GM18499 (cell line): ENCODE measurements around the gene STX11.
"Not testable (repeated sequence)": the region's sequence is repeated elsewhere in the genome, so short reads cannot be mapped to it uniquely, and the experiment has no call there.

Source experiments
- ATAC-seq: cut with Tn5 transposase; IDR thresholded peaks from one replicate; pipeline ENCODE4 v1.9.1; 2021; ENCODE audit warnings: moderate number of reproducible peaks; ENCODE audit not compliant: insufficient read depth, unreplicated experiment

STX11 gene

DNA sequence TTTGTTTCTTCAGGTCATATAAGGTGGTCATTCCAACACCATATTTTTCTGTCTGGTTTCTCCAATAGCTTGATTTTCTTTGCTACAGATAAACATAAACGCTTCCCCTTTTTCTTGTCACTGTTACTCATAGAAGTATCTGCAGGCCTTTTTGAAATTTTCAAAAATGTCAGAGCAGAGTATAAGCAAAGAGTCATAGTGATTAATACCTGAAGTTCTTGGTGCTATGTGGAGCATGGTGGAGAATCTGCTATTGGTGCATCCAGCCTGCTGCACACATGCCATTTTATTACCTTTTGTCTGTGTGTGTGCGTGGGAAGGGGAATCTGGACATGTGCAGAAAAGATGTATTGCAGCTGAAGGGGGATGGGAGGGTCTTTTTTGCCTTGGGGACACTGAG is 19.7 kb downstream of the STX11 start:
- no peak for ATAC-seq

DNA sequence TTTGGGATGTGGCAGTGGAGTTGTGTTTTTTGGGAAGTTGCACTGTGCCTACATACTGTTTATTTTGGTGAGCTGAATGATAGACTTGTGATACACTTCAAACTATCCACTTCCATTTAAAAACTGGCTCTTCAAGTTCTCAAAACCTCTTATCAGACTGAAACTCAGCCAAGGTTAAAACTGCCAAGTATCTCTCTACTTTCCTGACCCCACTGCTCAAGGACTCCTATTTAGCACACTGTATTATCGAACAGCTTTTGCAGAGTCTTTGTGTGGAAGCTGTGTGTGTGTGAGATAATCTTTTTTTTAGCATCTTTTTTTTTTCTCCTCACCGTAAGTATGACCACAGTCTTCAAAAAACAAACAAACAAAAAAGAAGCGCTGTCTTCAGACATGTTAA is 21.1 kb downstream of the STX11 start:
- ATAC-seq = no peak

DNA sequence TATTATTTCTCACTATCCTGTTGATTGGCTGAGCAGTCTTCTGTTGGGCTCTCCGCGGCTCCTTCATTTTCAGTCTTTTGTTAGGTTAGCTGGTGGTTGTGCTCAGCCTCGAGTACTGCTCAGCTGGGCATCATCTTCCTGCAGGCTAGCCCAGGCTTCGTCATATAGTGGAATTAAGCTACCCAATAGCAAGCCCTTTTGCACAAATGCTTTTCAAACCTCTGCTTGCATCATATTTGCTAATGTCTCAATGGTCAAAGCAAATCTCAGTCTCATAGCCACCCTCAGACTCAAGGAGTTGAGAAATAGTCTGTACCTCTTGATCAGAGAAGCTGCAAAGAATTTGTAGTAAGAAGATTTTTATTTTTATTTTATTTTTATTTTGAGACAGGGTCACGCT is 23.7 kb downstream of the STX11 start:
- no peak for ATAC-seq

DNA sequence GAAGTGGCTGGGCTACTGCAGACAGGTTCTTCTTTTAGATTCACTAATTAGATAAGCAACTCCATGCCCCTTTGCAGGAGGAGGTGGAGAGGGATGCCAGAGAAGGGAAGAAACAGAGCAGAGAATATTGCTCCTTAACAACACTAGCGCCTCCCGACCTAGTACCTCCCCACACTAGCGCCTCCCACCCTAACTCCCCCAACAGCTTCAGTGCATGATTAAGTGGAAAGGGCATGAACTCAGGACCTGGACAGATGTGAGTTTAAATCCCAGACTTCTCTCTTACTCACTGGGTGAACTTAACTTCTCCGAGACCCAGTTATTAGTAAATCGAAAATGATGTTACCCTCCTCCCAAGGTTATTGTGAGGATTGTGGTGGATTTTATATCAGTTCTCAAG is 25.7 kb downstream of the STX11 start:
- ATAC-seq = no peak

DNA sequence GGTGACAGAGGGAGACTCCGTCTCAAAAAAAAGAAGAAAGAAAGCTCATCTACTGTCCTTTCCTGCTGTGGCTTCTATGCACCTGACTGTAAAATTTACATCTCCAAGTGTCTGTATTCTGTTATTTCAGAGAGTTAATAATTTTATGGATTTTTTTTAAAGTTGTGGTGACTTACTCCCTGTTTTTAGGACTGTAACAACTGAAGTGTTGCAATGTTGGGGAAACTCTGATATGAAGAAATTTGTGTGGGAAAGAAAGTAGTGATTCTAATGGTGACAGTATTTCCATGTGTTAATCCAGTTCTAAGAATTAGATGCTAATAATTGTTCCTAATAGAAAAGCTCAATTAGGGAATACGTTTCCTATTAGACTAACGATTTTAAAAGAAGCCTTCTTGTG is 27.4 kb downstream of the STX11 start:
- no peak for ATAC-seq

DNA sequence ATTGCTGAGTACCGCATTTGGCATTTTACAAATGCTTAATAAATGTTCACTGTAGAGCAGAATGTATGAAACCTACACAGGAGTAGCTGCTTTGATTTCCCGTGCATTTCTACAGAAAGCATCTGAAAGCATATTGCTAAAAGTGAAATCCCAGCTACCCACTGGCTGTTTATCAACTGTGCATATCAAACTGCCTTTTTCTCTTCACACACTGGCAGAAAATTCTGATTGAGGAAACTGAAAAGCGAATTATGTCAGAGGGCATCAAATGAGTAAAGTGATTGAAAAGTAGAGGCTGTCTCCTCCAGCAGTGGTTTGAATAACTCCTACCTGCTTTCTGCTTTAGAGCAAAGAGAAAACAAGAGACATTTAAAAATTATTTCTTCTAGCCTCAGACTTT is 28.0 kb downstream of the STX11 start:
- no peak for ATAC-seq

DNA sequence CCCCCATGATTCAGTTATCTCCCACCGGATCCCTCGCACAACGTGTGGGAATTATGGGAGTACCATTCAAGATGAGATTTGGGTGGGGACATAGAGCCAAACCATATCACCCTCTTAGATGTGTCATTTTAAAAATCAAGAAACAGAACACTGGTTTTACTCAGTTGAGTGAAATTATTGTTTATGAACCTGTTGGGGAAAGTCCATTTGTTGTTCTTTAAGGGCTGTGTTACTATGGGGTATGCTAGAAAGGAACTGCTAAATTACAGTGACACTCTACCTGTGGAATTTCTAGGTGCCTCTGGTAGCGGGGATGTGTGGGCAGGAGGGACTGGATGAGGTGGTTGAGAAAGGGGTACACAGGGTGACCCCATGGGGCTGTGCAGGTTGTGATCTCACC is 28.9 kb downstream of the STX11 start:
- no peak for ATAC-seq

DNA sequence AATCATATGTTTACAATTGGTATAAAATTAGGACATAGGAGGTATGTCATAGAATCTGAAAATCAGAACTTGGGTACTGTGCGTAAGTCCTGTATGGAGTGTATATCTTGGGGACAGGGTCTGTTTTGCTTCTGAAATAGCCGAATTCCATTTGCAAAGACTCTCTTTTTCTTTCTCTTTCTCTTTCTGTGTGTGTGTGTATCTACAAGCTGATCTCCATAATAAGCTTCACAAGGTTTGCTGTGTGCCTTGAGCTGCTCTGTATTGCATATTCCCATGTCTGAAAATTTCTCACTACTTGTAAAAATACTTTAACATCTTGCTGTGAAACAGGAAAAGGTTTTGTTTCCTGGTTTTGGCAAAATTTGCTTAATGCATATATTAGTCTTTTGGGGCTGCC is 29.5 kb downstream of the STX11 start:
- ATAC-seq = no peak

DNA sequence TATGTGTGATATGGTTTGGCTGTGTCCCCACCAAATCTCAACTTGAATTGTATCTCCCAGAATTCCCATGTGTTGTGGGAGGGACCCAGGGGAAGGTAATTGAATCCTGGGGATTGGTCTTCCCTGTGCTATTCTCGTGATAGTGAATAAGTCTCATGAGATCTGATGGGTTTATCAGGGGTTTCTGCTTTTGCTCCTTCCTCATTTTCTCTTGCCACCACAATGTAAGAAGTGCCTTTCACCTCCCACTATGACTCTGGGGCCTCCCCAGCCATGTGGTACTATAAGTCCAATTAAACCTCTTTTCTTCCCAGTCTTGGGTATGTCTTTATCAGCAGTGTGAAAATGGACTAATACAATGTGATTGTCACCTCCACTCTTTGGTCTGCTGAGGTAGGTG is 30.0 kb downstream of the STX11 start:
- not testable (repeated sequence) for ATAC-seq

DNA sequence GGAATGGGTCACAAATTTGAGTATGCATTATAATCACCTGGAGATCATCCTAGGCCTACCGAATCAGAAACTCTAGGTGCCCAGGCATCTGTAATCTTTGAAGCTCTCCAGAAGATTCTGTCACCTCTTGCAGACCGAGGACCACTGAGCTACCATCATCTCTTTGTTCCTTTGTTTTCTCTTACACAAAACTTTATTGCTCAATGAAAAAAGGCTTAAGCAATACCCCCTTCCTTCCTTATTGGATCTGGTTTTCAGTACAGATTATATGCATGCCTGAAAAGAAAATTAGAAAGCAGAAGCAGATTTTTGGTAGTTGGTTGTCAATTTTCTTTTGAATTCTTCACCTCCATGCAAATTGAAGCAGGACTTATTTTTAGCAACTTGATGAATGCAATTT is 31.3 kb downstream of the STX11 start:
- ATAC-seq = no peak

DNA sequence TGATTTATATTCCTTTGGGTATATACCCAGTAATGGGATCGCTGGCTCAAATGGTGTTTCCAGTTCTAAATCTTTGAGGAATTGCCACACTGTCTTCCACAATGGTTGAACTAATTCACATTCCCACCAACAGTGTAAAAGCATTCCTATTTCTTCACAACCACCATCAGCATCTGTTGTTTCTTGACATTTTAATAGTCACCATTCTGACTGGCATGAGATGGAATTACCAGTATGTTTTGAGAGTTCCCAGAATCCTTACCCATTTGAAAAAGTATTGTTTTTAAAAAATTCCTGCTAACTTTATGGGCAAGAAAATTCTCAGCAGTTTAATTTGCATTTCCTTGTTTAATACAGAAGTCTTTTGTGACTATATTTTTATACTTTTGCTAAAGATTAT is 33.9 kb downstream of the STX11 start:
- not testable (repeated sequence) for ATAC-seq

DNA sequence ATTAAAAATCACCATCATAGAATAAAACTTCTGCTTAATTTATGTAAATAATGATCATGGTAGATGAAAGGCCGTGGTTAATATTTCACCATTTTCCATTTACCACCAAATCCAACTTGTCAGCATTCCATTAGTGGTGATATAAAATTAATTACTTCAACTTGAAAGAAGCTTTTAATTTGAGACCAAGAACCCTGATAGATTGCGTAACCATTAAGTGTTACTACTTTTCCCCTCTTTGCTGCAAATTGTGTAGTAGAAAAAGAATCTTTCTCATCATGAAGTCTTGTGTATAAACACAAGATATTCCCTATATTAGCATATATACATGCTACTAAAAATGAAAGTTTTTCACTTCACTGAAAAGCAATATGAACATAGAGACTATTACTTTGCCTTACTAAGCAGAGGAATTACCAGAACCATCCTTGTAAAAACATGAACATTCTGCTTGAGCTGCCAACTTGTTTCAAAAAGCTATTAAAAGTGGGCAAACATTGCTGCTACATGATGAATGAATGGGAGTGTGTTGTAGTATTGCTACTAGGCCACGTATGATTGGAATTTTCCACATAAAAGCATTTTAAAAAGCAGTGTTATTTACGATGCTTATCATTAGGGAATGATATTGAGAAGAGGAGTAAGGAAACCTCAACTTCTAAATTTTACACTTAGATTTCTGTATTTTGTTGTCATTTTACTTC is 35.0 kb downstream of the STX11 start:
- ATAC-seq = no peak

DNA sequence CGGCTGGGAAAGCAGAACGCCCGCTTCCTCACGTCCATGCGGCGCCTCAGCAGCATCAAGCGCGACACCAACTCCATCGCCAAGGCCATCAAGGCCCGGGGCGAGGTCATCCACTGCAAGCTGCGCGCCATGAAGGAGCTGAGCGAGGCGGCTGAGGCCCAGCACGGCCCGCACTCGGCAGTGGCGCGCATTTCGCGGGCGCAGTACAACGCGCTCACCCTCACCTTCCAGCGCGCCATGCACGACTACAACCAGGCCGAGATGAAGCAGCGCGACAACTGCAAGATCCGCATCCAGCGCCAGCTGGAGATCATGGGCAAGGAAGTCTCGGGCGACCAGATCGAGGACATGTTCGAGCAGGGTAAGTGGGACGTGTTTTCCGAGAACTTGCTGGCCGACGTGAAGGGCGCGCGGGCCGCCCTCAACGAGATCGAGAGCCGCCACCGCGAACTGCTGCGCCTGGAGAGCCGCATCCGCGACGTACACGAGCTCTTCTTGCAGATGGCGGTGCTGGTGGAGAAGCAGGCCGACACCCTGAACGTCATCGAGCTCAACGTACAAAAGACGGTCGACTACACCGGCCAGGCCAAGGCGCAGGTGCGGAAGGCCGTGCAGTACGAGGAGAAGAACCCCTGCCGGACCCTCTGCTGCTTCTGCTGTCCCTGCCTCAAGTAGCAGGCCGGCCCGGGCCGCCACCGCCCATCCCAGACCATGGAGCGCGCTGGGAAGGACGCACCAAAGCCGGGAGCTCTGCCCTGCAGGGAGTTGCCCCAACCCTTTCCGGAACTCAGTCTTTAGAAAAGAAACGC is 36.7 kb downstream of the STX11 start:
- ATAC-seq = no peak

DNA sequence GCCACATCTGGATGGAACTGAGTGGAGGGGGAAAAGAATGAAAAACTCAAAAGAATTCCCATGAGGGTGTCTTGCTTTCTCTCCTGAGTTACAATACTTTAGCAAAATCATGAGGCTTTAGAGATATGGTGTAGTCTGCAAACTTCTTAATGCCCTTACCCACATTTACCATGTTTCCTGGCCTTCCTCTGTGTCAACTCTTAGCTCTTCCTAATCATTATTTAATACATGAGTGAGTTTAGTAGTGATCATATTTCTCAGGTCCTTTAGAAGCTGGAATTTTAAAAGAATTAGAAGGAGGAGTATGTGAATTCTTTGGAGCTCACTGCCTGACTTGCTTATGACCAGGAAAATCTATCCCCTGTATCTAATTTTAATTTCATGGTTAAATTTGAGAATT is 39.0 kb downstream of the STX11 start:
- no peak for ATAC-seq

DNA sequence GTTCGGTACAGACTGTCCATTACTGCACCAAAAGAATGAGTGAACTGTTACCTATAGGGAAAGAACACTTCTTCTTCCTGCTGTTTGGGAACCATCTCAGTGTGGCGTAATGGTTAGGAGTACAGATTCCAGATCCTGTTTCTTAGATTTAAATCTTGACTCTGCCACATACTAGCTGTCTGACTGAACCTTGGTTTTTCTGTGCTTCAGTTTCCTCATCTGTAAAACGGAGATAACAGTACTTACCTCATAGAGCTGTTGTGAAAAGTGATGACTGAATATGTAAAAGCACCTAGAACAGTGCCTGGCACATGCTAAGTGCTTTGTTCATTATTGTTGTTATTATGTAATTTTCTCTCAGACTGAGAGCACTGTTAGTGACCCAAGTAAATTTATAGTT is 39.8 kb downstream of the STX11 start:
- ATAC-seq = no peak

DNA sequence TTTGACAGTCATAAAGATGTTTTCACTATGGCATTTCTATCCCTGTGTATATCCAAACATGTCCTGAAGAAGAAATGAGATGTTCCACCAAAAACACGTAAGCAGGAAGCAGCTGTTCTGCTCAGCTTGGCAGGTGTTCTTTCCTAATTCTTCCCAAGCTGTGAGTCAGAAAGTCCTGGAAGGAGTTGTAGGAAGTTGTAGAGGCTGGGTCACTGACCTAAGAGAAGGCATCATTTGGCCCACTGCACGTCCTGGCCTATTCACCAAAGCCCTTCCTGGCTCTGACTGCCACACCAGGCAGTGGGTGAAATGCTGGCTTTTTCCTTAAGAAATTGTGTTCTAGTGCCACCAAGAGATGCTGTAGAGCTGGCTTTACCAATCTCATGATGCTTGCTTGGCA is 40.3 kb downstream of the STX11 start:
- no peak for ATAC-seq

DNA sequence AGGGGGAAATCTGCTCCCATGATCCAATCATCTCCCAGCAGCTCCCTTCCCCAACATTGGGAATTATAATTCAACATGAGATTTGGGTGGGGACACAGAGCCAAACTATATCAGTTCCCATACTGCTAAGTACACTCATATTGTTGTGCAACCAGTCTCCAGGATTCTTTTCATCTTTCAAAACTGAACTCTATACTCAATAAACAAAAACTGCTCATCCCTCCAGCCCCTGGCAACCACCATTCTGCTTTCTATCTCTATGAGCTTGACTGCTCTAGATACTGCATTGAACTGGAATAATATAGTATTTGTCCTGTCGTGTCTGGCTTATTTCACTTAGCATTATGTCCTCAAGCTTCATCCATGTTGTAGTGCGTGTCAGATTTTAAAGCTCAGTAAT is 42.9 kb downstream of the STX11 start:
- ATAC-seq = no peak

DNA sequence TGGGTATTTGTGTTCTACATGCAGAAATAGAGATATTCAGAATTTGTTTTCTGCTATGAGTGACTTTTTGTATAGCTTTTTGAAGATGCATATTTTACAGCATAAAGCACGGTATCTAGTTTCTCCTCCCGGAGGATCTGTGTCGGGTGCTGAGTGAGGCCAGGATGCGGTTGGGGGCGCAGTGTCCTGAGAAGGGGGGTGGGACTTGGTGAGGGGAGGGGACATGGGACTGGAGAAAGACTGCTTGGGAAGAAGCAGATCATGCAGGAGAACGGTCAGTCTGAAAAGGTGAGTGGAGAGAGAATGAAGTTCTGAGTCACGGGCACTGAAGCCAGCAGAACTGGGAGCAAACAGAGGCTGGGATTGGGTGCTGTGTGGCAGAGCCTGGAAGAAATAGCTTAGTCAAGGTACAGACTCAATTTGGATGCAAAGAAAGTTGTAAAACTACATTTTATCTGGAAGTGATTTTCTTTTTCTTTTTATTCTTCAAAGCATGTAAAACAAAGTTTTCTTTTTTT is 44.0 kb downstream of the STX11 start:
- ATAC-seq = no peak

DNA sequence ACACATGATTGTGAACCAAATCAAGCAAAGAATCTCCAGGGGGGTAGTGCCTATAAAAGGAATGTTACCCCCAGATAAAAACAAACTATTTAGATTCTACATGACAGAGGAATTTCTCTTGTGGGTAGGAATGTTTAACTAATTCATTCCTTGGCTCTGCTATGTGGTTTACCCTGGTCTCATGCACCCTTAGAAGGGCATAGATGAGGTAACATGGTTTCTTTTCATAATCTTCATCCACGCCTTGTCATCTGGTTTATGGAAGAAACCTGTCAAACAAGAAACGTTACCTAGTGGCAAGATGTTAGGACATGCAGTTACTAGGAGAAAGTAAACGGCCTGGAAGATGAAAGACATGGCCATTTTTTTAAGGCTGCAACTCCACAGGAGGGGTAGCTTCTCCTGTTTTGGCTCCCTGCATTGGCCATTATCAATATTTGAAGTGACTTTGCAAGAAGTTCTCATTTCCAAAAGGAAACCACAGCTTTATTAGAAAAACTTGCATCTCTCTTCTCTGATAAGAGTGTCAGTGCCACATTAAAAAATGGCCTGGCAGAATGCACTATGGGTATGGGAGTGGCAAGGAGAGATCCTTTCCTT is 45.5 kb downstream of the STX11 start:
- ATAC-seq = no peak

DNA sequence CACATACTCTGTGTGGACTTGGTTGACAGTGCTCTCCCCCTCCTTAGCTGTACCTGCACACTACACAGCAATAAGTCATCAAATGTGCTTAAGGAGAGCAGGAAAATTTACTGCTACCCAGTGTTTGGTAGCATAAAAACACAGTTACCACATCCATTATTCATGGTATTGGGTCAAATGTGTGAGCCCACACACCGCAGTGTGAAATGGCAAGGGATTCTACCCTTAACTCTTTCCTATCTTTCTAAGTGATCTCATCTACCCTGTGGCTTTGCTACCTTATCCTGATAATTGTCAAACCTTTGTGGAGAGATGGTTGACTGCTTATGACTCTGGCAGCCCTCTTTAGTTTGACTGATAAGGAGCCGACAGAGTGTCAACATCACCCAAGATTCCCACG is 47.6 kb downstream of the STX11 start:
- no peak for ATAC-seq

DNA sequence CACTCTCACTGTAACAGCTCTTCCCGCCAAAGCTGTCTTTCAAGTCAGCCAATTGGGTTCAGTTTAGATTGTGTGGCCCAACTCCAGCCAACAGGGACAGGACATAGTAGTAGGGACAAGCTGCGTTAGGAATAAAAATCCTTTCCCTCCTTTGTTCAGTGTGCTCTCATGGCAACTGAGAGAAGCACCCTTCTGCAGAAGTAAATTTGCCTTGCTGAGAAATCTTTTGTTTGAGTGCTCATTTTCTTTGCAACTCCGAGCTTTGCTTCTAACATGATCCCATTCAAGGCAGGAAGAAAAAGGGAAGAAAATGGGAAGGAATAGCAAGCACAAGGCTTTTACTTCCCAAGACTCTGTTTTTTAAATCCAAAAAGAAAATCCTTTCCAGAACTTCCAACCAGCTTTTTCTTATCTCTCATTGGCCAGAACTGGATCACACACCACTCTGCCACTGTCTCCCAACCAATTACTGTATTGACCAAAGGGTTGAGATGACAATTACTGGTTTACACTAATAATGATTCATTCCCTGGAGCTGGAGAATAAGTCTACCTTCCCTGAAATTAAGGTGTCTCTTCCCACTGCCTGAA is 52.7 kb downstream of the STX11 start:
- no peak for ATAC-seq
